ENCODE data around the gene RYR2. TPM values are rescaled to one million over a fixed set of nuclear protein-coding genes. Genes with fewer than 3 reads are reported as not detected.

RYR2 gene
- total and polyA plus RNA-seq, 9 of the 15 experiments (the other 6 are each of a cell fraction or from before 2014, with no cell fraction given), result 0.03 to 0.42 (median 0.14) TPM

- FAIRE-seq (no peak), ATAC-seq (peak; percentile 25; the same call in 1 of the 3 replicates), DNase-seq (ENCODE audit: extremely low read depth in 1 of 4, low spot score in 3 of 4) (no peak)
- Histone ChIP-seq H3K4me2 (ENCODE audit: insufficient read depth, low read length) (no peak overlapping the region), H3K9me3 (replicated peaks; ENCODE audit: control insufficient read depth, insufficient read depth, low read depth, low read length) (no peaks in the 10 kb centered on the region), H3K79me2 (ENCODE audit: control insufficient read depth, insufficient read depth, low read length) (no peaks in the 10 kb centered on the region), H3K27ac (ENCODE audit: extremely low read depth, low read depth, low read length) (no peak overlapping the region), H4K20me1 (replicated peaks; ENCODE audit: control insufficient read depth, insufficient read depth, low read length) (no peaks in the 10 kb centered on the region), H3K9ac (ENCODE audit: insufficient read depth in 1 of 2, low read depth in 2 of 2, low read length in 2 of 2) (no peak overlapping the region), H3K4me1 (replicated peaks in 1 of 2; ENCODE audit: control insufficient read depth in 2 of 2, insufficient read depth in 2 of 2, low read length in 2 of 2) (0 out of 5 replicates have a peak, but pooled peaks cover 0 to 4% of the 10 kb centered on the region in 2 experiments), H3K27me3 (ENCODE audit: control insufficient read depth in 2 of 2, insufficient read depth in 2 of 2, low read length in 2 of 2) (peaks cover 17 to 40% of the 10 kb centered on the region in 2 experiments), H3K4me3 (no peak overlapping the region), H3K9me1 (ENCODE audit: control insufficient read depth, insufficient read depth, low read length) (no peaks in the 10 kb centered on the region), H3K36me3 (ENCODE audit: control insufficient read depth, insufficient read depth, low read length) (no peaks in the 10 kb centered on the region), H2AFZ (ENCODE audit: low read depth, low read length) (no peak overlapping the region)
- WGBS (ENCODE audit: insufficient coverage, low coverage, missing lambda C conversion rate), result 9% methylated on average over 11 of the region's 11 CpGs
- ChIA-PET POLR2A (interaction anchor here (0.5 to 0.7 kb wide), 4 partner anchors 15 to 56 kb away, joined by 3 read pairs; no protein-coding TSS in a partner anchor), CTCF (ENCODE audit: low intra/inter-chr PET ratio) (no interaction called here)
- BruUV-seq (replicated peaks), result no TSS peak
- in situ Hi-C loops (cut with MboI) (no loop called here), intact Hi-C loops (cut with micrococcal nuclease) (no loop called here)
- TF ChIP-seq VEZF1 (CRISPR knock-in tag; IDR thresholded peaks at IDR 0.05) (no peak), ZFP91 (CRISPR knock-in tag; IDR thresholded peaks at IDR 0.05) (no peak), PYGO2 (tag; IDR thresholded peaks at IDR 0.05) (no peak), ERF (CRISPR knock-in tag; IDR thresholded peaks at IDR 0.05) (no peak), NR4A1 (CRISPR knock-in tag; IDR thresholded peaks at IDR 0.05) (no peak), NR4A1 (tag; IDR thresholded peaks at IDR 0.05) (no peak), PKNOX1 (IDR thresholded peaks at IDR 0.05) (no peak), ZNF165 (CRISPR knock-in tag; IDR thresholded peaks at IDR 0.05; ENCODE audit: borderline replicate concordance) (no peak), ZNF583 (CRISPR knock-in tag; IDR thresholded peaks at IDR 0.05) (no peak), DDX20 (tag; IDR thresholded peaks at IDR 0.05; ENCODE audit: low read depth) (no peak), MTA3 (IDR thresholded peaks at IDR 0.05; ENCODE audit: borderline replicate concordance) (no peak), RFX7 (CRISPR knock-in tag; IDR thresholded peaks at IDR 0.05) (no peak), ZNF830 (CRISPR knock-in tag; IDR thresholded peaks at IDR 0.05) (no peak), STAG1 (CRISPR knock-in tag; IDR thresholded peaks at IDR 0.05; ENCODE audit: borderline replicate concordance) (no peak), ZBTB17 (CRISPR knock-in tag; IDR thresholded peaks at IDR 0.05) (no peak), ZNF41 (CRISPR knock-in tag; conservative IDR thresholded peaks at IDR 0.05) (no peak)
Observed at GRCh38 chr1:236997361-236997760, 44.6 kb upstream of the RYR2 start.
